ENCODE data around the gene ADH1C. TPM values are rescaled to one million over a fixed set of nuclear protein-coding genes. Genes with fewer than 3 reads are reported as not detected.

The ADH1C gene
- total RNA-seq = 0.34 and 1.5 TPM in 2 replicates

GRCh38 chr4:99352602-99353537 lies at the start of gene ADH1C:
Gene ADH1C (minus strand): TSS chr4:99352746. CDS start chr4:99352675, 71 bp downstream.

GRCh38 chr4:99321241-99322191 lies 31.0 kb downstream of the ADH1C start, which contains the start of gene ADH1B:
Gene ADH1B (minus strand): TSS chr4:99321401. CDS start chr4:99321331, 70 bp downstream.

GRCh38 chr4:99290848-99291786 lies 61.4 kb downstream of the ADH1C start, which contains the start of gene ADH1A:
Gene ADH1A (minus strand): TSS chr4:99290985. CDS start chr4:99290914, 71 bp downstream.

Other genes starting within 250 kb of the ADH1C start
- not detected in 2 replicates for gene ADH4, start 208.4 kb downstream of the ADH1C start, total RNA-seq
- not detected in 2 replicates for gene ADH6, start 133.5 kb downstream of the ADH1C start, total RNA-seq
- not detected in 2 replicates for gene ADH1A, start 61.8 kb downstream of the ADH1C start, total RNA-seq
- 2.9 and 5.2 TPM in 2 replicates for gene ADH1B, start 31.3 kb downstream of the ADH1C start, total RNA-seq
- not detected in 2 replicates for gene ADH7, start 82.6 kb upstream of the ADH1C start, total RNA-seq
- gene C4orf17, start 158.3 kb upstream of the ADH1C start, total RNA-seq = not detected in 2 replicates
- gene TRMT10A, start 211.3 kb upstream of the ADH1C start, total RNA-seq = 5.2 and 7.6 TPM in 2 replicates
- gene MTTP, start 222.1 kb upstream of the ADH1C start, total RNA-seq = under 0.01 TPM in 2 replicates

Data from bronchus fibroblast of lung (primary cell).